Bronchial epithelial cell (primary cell): ENCODE measurements around the gene XKR7. TPM values are rescaled to one million over a fixed set of nuclear protein-coding genes. Genes with fewer than 3 reads are reported as not detected.

ENCODE experiments used
- DNase-seq: peaks from one replicate; pipeline ENCODE4 v3.0.0-alpha.2; 2010; ENCODE audit warnings: low read depth
- FAIRE-seq: peaks from 2 replicates; lab custom pipeline; 2011; peaks lifted over from hg19 to GRCh38; lab: Jason Lieb, UNC
- H3K27me3 ChIP-seq: 2 replicates; pipeline ENCODE4 v1.5.1; 2011; ENCODE audit warnings: low read length; ENCODE audit not compliant: control insufficient read depth, insufficient read depth
- H3K36me3 ChIP-seq: 2 replicates; pipeline ENCODE4 v1.5.1; 2011; ENCODE audit warnings: low read length; ENCODE audit not compliant: control insufficient read depth, insufficient read depth
- H3K4me3 ChIP-seq: 2 replicates; pipeline ENCODE4 v1.5.1; 2011; ENCODE audit warnings: mild to moderate bottlenecking, low read depth, low read length, control low read depth
- CTCF ChIP-seq: IDR thresholded peaks from 2 replicates; pipeline ENCODE4 v1.5.1; 2011; ENCODE audit warnings: mild to moderate bottlenecking, moderate library complexity, low read length, control low read depth, inconsistent platforms; ENCODE audit not compliant: insufficient read depth, severe bottlenecking
- total RNA-seq: library from RNA; depleted of rRNA; stranded (reverse); fragments of >200 nt; gene quantifications from 2 replicates; pipeline ENCODE4 v1.2.1, GENCODE V29; 2014

The XKR7 gene
- total RNA-seq, 1 donor from 2014 or later, result not detected

GRCh38 chr20:32006841-32007786, 39.2 kb downstream of the XKR7 start:
- DNase-seq, result no peak
- FAIRE-seq, result no peak

GRCh38 chr20:32007787-32008616, 40.1 kb downstream of the XKR7 start:
- no peaks in the 10 kb centered on the region for H3K36me3 ChIP-seq
- H3K4me3 ChIP-seq, result no peak overlapping the region
- H3K27me3 ChIP-seq, result peaks cover 5% of the 10 kb centered on the region
- no peak for TF ChIP-seq CTCF
- DNase-seq, result no peak
- FAIRE-seq, result no peak

More at GRCh38 chr20:32006841-32007786, 39.2 kb downstream of the XKR7 start:
- TF ChIP-seq CTCF, result no peak
- Histone ChIP-seq H3K4me3 (no peak overlapping the region), H3K36me3 (no peaks in the 10 kb centered on the region), H3K27me3 (peaks cover 2% of the 10 kb centered on the region)

- TF ChIP-seq CTCF, result no peak
- DNase-seq (no peak), FAIRE-seq (no peak)
- Histone ChIP-seq H3K36me3 (no peaks in the 10 kb centered on the region), H3K27me3 (peaks cover 5% of the 10 kb centered on the region), H3K4me3 (no peak overlapping the region)
Measured at GRCh38 chr20:32009564-32009963, 41.6 kb downstream of the XKR7 start.

GRCh38 chr20:32010101-32010500, 42.1 kb downstream of the XKR7 start, which contains the start of gene CCM2L:
CCM2L (plus strand) TSS chr20:32010438; CDS start chr20:32010455, 17 bp downstream.
- DNase-seq (no peak), FAIRE-seq (no peak)
- Histone ChIP-seq H3K36me3 (no peaks in the 10 kb centered on the region), H3K27me3 (peaks cover 6% of the 10 kb centered on the region), H3K4me3 (no peak within 1 kb of the TSS)
- TF ChIP-seq CTCF, result no peak

GRCh38 chr20:32010666-32011065, 42.7 kb downstream of the XKR7 start:
- H3K4me3 ChIP-seq, result no peak overlapping the region
- H3K36me3 ChIP-seq, result no peaks in the 10 kb centered on the region
- H3K27me3 ChIP-seq, result peaks cover 10% of the 10 kb centered on the region
- no peak for TF ChIP-seq CTCF
- FAIRE-seq (no peak), DNase-seq (no peak)
